HepG2 (cell line): ENCODE measurements around the gene PLD6. TPM values are rescaled to one million over a fixed set of nuclear protein-coding genes. Genes with fewer than 3 reads are reported as not detected.
A peak's percentile ranks its signal among the peaks of the same experiment; 100 is the strongest.

ENCODE experiments used
- BCL6 ChIP-seq: IDR thresholded peaks from 2 replicates; pipeline ENCODE4 v1.6.1; 2016; ENCODE audit warnings: missing genetic modification reagents, missing compliant biosample characterization
- NRL ChIP-seq: sonication (generic); formaldehyde crosslinking; IDR thresholded peaks from 2 replicates; pipeline ENCODE4 v1.5.0; 2020; ENCODE audit warnings: missing genetic modification reagents, mild to moderate bottlenecking, moderate library complexity, borderline replicate concordance
- POLR2G ChIP-seq: fragments of 200-400 bp; formaldehyde crosslinking; IDR thresholded peaks from 2 replicates; pipeline ENCODE4 v1.6.1; 2018; ENCODE audit warnings: mild to moderate bottlenecking, low read depth, low read length, moderate library complexity
- SRSF9 ChIP-seq: fragments of 200-400 bp; formaldehyde crosslinking; IDR thresholded peaks from 2 replicates; pipeline ENCODE4 v1.6.1; 2018; ENCODE audit warnings: borderline replicate concordance, mild to moderate bottlenecking, low read depth, low read length; ENCODE audit not compliant: insufficient read depth, poor library complexity, severe bottlenecking
- TEAD3 ChIP-seq: optimal IDR thresholded peaks from 2 replicates; pipeline ENCODE3; 2016; ENCODE audit warnings: borderline replicate concordance
- TGIF2 ChIP-seq: IDR thresholded peaks from 2 replicates; pipeline ENCODE4 v1.6.1; 2016; ENCODE audit warnings: control low read depth, missing compliant biosample characterization
- ZFP36L2 ChIP-seq: sonication (generic); formaldehyde crosslinking; IDR thresholded peaks from 2 replicates; pipeline ENCODE4 v1.4.0; 2020; ENCODE audit warnings: missing genetic modification reagents
- ZNF558 ChIP-seq: sonication (generic); formaldehyde crosslinking; IDR thresholded peaks from 2 replicates; pipeline ENCODE4 v1.9.0; 2022; ENCODE audit warnings: mild to moderate bottlenecking, missing genetic modification reagents, borderline replicate concordance
- ZNF607 ChIP-seq: sonication (generic); formaldehyde crosslinking; IDR thresholded peaks from 2 replicates; pipeline ENCODE4 v1.5.1; 2020; ENCODE audit warnings: missing genetic modification reagents, mild to moderate bottlenecking, borderline replicate concordance
- ZNF674 ChIP-seq: sonication (generic); formaldehyde crosslinking; IDR thresholded peaks from 2 replicates; pipeline ENCODE4 v1.5.0; 2020; ENCODE audit warnings: low read depth, mild to moderate bottlenecking, missing genetic modification reagents
- ZNF746 ChIP-seq: sonication (generic); formaldehyde crosslinking; IDR thresholded peaks from 2 replicates; pipeline ENCODE4 v1.8.0; 2022; ENCODE audit warnings: mild to moderate bottlenecking, missing genetic modification reagents
- polyA plus RNA-seq, 8 experiments: library from polyadenylated mRNA; depleted of rRNA in 3 of 8; stranded (reverse) in 7 of 8; unstranded in 1 of 8; fragments of >200 nt; fragmentation: Illumina TruSeq in 4 of 8; extraction: Trizol in 4 of 8; gene quantifications; 2 replicates each; pipeline versions ENCODE4 v1.2.1 to v1.2.3, GENCODE V29; 2011 to 2016; ENCODE audit warnings: low read depth in 4 of 8, missing spikeins in 1 of 8, mixed read lengths in 1 of 8; ENCODE audit not compliant: insufficient read depth in 1 of 8
- total RNA-seq, 5 experiments: library from RNA; depleted of rRNA; stranded (reverse); fragments of >200 nt; fragmentation: Illumina TruSeq; extraction: Trizol; gene quantifications; 2 replicates each; pipeline ENCODE4 v1.2.3, GENCODE V29; 2016; ENCODE audit warnings: low read depth in 1 of 5
- TF ChIP-seq, protein P1 (sequence below): sonication (generic); formaldehyde crosslinking; conservative IDR thresholded peaks from 2 replicates; pipeline ENCODE4 v1.4.0; 2020; ENCODE audit warnings: missing genetic modification reagents
- TF ChIP-seq, protein P2 (sequence below), 2 experiments: fragments of 450-650 bp in 1 of 2; sonication (generic) in 1 of 2; formaldehyde crosslinking in 1 of 2; IDR thresholded peaks; 2 replicates each; pipeline versions ENCODE4 v1.6.1 to v1.8.0; 2016 to 2022; ENCODE audit warnings: antibody characterized with exemption in 1 of 2, mild to moderate bottlenecking in 1 of 2, missing genetic modification reagents in 1 of 2
- TF ChIP-seq, protein P3 (sequence below): sonication (generic); formaldehyde crosslinking; IDR thresholded peaks from 2 replicates; pipeline ENCODE4 v1.5.1; 2020; ENCODE audit warnings: missing genetic modification reagents, mild to moderate bottlenecking, borderline replicate concordance
- TF ChIP-seq, protein P4 (sequence below): fragments of 450-650 bp; IDR thresholded peaks from 2 replicates; pipeline ENCODE4 v1.6.1; 2016

Gene PLD6
- total and polyA plus RNA-seq, 2 of the 13 experiments (the other 11 are each of a cell fraction or from before 2014, with no cell fraction given): 5.2 to 11.4 TPM

DNA sequence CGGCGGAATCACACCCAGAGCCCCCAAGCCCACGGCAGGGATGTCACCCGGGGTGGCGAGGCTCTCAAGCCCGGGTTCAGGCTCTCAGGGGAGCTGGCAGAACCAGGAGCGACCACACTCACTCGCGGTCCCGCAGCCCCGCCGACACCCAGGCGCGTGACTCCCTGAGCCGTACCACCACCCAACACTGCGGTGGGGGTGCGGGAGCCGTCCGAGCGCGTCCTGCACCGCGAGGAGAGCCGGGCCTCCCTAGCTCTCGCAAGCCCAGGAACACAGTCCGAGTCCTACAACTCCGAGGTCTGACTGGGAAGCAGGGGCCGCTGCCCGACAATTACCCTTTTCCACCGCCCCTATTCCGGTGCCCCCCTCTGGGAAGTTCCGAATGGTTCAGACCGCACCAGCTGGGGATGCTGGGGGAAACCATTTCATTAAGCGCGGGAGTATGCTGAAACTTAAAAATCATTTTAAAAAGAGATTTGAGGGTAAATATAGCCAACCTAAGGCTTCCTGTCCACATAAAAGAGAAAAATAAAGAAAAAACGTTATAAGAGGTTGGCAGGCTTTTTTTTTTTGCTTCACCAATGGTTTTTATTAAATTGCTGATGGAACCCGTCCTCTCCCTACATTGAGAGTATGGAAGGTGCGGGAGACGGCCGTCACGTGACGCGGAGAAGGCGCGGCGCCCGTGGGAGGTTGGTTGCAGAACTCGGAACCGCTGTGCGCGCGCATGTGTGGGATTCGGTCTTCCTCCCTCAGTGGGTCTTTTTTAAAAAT is 31.1 kb upstream of the PLD6 start, which contains the start of gene FLCN (continued):
- TF ChIP-seq, protein P1, sequence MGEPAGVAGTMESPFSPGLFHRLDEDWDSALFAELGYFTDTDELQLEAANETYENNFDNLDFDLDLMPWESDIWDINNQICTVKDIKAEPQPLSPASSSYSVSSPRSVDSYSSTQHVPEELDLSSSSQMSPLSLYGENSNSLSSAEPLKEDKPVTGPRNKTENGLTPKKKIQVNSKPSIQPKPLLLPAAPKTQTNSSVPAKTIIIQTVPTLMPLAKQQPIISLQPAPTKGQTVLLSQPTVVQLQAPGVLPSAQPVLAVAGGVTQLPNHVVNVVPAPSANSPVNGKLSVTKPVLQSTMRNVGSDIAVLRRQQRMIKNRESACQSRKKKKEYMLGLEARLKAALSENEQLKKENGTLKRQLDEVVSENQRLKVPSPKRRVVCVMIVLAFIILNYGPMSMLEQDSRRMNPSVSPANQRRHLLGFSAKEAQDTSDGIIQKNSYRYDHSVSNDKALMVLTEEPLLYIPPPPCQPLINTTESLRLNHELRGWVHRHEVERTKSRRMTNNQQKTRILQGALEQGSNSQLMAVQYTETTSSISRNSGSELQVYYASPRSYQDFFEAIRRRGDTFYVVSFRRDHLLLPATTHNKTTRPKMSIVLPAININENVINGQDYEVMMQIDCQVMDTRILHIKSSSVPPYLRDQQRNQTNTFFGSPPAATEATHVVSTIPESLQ (CRISPR knock-in tag): no peak
- peak; percentile 77; the same call in 1 of the 2 replicates for TF ChIP-seq ZNF558
- TF ChIP-seq ZFP36L2 (CRISPR knock-in tag): no peak
- TF ChIP-seq SRSF9: no peak
- no peak for TF ChIP-seq ZNF746
- no peak for TF ChIP-seq TEAD3 (CRISPR knock-in tag)
- peak; percentile 76 for TF ChIP-seq POLR2G
- TF ChIP-seq TGIF2 (CRISPR knock-in tag): no peak
- no peak for TF ChIP-seq ZNF674
- peak; percentile 15; the same call in 1 of the 2 replicates for TF ChIP-seq BCL6 (CRISPR knock-in tag)
- TF ChIP-seq, protein P2, sequence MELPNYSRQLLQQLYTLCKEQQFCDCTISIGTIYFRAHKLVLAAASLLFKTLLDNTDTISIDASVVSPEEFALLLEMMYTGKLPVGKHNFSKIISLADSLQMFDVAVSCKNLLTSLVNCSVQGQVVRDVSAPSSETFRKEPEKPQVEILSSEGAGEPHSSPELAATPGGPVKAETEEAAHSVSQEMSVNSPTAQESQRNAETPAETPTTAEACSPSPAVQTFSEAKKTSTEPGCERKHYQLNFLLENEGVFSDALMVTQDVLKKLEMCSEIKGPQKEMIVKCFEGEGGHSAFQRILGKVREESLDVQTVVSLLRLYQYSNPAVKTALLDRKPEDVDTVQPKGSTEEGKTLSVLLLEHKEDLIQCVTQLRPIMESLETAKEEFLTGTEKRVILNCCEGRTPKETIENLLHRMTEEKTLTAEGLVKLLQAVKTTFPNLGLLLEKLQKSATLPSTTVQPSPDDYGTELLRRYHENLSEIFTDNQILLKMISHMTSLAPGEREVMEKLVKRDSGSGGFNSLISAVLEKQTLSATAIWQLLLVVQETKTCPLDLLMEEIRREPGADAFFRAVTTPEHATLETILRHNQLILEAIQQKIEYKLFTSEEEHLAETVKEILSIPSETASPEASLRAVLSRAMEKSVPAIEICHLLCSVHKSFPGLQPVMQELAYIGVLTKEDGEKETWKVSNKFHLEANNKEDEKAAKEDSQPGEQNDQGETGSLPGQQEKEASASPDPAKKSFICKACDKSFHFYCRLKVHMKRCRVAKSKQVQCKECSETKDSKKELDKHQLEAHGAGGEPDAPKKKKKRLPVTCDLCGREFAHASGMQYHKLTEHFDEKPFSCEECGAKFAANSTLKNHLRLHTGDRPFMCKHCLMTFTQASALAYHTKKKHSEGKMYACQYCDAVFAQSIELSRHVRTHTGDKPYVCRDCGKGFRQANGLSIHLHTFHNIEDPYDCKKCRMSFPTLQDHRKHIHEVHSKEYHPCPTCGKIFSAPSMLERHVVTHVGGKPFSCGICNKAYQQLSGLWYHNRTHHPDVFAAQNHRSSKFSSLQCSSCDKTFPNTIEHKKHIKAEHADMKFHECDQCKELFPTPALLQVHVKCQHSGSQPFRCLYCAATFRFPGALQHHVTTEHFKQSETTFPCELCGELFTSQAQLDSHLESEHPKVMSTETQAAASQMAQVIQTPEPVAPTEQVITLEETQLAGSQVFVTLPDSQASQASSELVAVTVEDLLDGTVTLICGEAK (IDR thresholded peaks at IDR 0.05): no peak
- TF ChIP-seq, protein P2 (CRISPR knock-in tag; IDR thresholded peaks at IDR 0.05): no peak; the same call in 1 of the 2 replicates
- peak; percentile 85; the same call in 1 of the 2 replicates for TF ChIP-seq ZNF607 (CRISPR knock-in tag)
- no peak; the same call in 1 of the 2 replicates for TF ChIP-seq NRL (CRISPR knock-in tag)
- TF ChIP-seq, protein P3, sequence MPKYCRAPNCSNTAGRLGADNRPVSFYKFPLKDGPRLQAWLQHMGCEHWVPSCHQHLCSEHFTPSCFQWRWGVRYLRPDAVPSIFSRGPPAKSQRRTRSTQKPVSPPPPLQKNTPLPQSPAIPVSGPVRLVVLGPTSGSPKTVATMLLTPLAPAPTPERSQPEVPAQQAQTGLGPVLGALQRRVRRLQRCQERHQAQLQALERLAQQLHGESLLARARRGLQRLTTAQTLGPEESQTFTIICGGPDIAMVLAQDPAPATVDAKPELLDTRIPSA (CRISPR knock-in tag): no peak
- TF ChIP-seq, protein P4, sequence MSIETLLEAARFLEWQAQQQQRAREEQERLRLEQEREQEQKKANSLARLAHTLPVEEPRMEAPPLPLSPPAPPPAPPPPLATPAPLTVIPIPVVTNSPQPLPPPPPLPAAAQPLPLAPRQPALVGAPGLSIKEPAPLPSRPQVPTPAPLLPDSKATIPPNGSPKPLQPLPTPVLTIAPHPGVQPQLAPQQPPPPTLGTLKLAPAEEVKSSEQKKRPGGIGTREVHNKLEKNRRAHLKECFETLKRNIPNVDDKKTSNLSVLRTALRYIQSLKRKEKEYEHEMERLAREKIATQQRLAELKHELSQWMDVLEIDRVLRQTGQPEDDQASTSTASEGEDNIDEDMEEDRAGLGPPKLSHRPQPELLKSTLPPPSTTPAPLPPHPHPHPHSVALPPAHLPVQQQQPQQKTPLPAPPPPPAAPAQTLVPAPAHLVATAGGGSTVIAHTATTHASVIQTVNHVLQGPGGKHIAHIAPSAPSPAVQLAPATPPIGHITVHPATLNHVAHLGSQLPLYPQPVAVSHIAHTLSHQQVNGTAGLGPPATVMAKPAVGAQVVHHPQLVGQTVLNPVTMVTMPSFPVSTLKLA: no peak
